ENCODE measurements around the gene USP53.

Gene USP53

GRCh38 chr4:119211867-119212233, 663 bp upstream of the USP53 start:
- Histone ChIP-seq H3K36me3 (replicated peaks) (no peaks in the 10 kb centered on the region), H3K27me3 (replicated peaks) (no peaks in the 10 kb centered on the region), H3K4me3 (ENCODE audit: low read depth, low read length) (peak overlapping the region; percentile 85), H3K27ac (peak overlapping the region; percentile 76)
- no peak for TF ChIP-seq CTCF (IDR thresholded peaks at IDR 0.05; ENCODE audit: low read depth, low read length, missing control alignments)
- in situ Hi-C loops (cut with HindIII; ENCODE audit: low pct_ligation_motif_present, low sequenced_read_pairs) = no loop called here
- DNase-seq = no peak

DNA sequence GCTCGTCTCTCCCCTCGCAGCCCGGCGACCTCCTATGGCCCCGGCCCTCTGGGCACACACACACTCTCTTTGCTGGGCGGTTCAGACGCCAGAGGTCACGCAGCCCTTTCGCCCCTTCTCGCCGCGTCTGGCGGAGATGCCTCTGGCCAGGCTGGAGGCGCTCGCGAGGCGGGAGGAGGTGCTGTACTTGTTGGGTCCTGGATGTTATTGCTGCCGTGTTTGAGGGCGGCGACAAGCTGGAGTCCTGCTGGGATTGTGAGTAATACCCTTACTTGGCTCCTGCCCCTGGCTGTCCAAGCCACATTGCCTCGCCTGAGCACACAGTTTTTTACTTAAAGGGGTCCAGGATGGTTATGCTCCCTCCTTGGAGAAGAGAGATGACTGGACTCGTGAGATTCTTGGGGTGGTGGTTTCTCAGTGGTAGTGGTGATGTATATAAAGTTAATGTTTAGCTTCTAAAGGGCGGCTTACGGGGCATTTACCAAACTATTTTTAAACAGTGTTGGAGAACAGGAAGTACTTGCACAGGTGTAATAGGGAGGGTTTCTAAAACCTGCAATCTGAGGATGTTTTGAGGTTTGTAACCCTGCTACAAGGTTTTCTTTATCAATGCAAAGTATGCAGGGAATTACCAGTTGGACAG, 572 bp downstream of the USP53 start:
- H3K4me3 ChIP-seq (ENCODE audit: low read depth, low read length) = peak overlapping the region; percentile 85
- no peaks in the 10 kb centered on the region for H3K27me3 ChIP-seq (replicated peaks)
- TF ChIP-seq CTCF (IDR thresholded peaks at IDR 0.05; ENCODE audit: low read depth, low read length, missing control alignments) = peak; percentile 66
- DNase-seq = peak; percentile 97
- peak overlapping the region; percentile 87 for H3K27ac ChIP-seq
- H3K36me3 ChIP-seq (replicated peaks) = peaks cover 6% of the 10 kb centered on the region
- in situ Hi-C loops (cut with HindIII; ENCODE audit: low pct_ligation_motif_present, low sequenced_read_pairs) = no loop called here

GRCh38 chr4:119218093-119218492, 5.6 kb downstream of the USP53 start:
- in situ Hi-C loops (cut with HindIII; ENCODE audit: low pct_ligation_motif_present, low sequenced_read_pairs) = no loop called here
- Histone ChIP-seq H3K27me3 (replicated peaks) (no peaks in the 10 kb centered on the region), H3K27ac (no peak overlapping the region), H3K4me3 (ENCODE audit: low read depth, low read length) (no peak overlapping the region), H3K36me3 (replicated peaks) (peaks cover 16% of the 10 kb centered on the region)
- DNase-seq = no peak
- TF ChIP-seq CTCF (IDR thresholded peaks at IDR 0.05; ENCODE audit: low read depth, low read length, missing control alignments) = no peak

DNA sequence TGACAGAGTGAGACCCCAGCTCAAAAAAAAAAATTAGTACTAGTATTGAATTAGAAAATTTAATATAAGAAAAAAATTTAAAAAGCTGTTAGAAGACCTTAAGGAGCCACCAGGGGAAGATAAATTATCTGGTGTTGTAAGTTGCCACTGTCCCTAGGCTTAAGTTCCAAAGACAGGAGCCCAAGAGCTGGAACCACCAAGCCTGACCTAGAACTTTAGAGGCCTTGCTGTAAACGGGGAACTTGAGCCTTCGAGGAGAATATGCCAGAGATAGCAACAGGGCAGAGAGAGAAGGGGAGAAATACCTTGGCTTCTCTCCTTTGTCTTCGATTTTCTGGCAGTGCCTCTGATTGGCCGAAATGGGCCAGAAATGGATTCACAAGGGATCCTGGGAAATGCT, 8.9 kb downstream of the USP53 start:
- in situ Hi-C loops (cut with HindIII; ENCODE audit: low pct_ligation_motif_present, low sequenced_read_pairs) = no loop called here
- TF ChIP-seq CTCF (IDR thresholded peaks at IDR 0.05; ENCODE audit: low read depth, low read length, missing control alignments) = no peak
- Histone ChIP-seq H3K36me3 (replicated peaks) (peaks cover 16% of the 10 kb centered on the region), H3K4me3 (ENCODE audit: low read depth, low read length) (no peak overlapping the region), H3K27ac (no peak overlapping the region), H3K27me3 (replicated peaks) (no peaks in the 10 kb centered on the region)
- DNase-seq = no peak

GRCh38 chr4:119227690-119228089, 15.2 kb downstream of the USP53 start:
- Histone ChIP-seq H3K36me3 (replicated peaks) (no peaks in the 10 kb centered on the region), H3K27me3 (replicated peaks) (no peaks in the 10 kb centered on the region), H3K4me3 (ENCODE audit: low read depth, low read length) (no peak overlapping the region), H3K27ac (no peak overlapping the region)
- no peak for DNase-seq
- no peak for TF ChIP-seq CTCF (IDR thresholded peaks at IDR 0.05; ENCODE audit: low read depth, low read length, missing control alignments)
- in situ Hi-C loops (cut with HindIII; ENCODE audit: low pct_ligation_motif_present, low sequenced_read_pairs) = no loop called here

DNA sequence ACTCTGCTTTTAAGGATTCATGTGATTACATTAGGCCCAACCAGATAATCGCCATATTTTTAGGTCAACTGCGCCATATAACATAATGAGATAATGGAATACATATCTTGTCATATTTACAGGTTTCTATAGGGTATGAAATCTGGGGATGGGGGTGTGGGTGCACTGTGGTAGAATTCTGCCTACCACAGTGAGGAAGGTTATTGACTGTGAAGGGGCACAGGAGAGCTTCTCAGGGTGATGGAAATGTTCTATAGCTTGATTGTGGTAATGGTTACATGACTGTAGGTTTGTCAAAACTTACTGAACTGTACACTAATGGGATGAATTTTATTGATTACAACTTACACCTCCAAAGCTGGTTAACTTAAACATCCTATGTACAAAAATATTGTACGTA, 15.9 kb downstream of the USP53 start:
- H3K4me3 ChIP-seq (ENCODE audit: low read depth, low read length) = no peak overlapping the region
- no peak overlapping the region for H3K27ac ChIP-seq
- H3K27me3 ChIP-seq (replicated peaks) = no peaks in the 10 kb centered on the region
- in situ Hi-C loops (cut with HindIII; ENCODE audit: low pct_ligation_motif_present, low sequenced_read_pairs) = no loop called here
- DNase-seq = no peak
- TF ChIP-seq CTCF (IDR thresholded peaks at IDR 0.05; ENCODE audit: low read depth, low read length, missing control alignments) = no peak
- no peaks in the 10 kb centered on the region for H3K36me3 ChIP-seq (replicated peaks)

Measured in brain microvascular endothelial cell (primary cell).